HFF-Myc (cell line): ENCODE results near the gene ECSIT.
A peak's percentile ranks its signal among the peaks of the same experiment; 100 is the strongest.
"Not testable (repeated sequence)": the region's sequence is repeated elsewhere in the genome, so short reads cannot be mapped to it uniquely, and the experiment has no call there.

ENCODE experiments used
- DNase-seq: peaks from one replicate; pipeline ENCODE4 v3.0.0-alpha.2; 2011; ENCODE audit warnings: low read depth; ENCODE audit errors: extremely low read depth
- H3K4me3 ChIP-seq: replicated peaks from 2 replicates; pipeline ENCODE4 v1.5.1; 2011; ENCODE audit warnings: low read depth, mild to moderate bottlenecking, control low read depth, low read length
- TF ChIP-seq, protein P1 (sequence below): IDR thresholded peaks from 2 replicates; pipeline ENCODE4 v1.5.1; 2012; ENCODE audit warnings: mild to moderate bottlenecking, low read depth, low read length, control low read depth; ENCODE audit errors: missing control alignments

ECSIT gene, protein sequence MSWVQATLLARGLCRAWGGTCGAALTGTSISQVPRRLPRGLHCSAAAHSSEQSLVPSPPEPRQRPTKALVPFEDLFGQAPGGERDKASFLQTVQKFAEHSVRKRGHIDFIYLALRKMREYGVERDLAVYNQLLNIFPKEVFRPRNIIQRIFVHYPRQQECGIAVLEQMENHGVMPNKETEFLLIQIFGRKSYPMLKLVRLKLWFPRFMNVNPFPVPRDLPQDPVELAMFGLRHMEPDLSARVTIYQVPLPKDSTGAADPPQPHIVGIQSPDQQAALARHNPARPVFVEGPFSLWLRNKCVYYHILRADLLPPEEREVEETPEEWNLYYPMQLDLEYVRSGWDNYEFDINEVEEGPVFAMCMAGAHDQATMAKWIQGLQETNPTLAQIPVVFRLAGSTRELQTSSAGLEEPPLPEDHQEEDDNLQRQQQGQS

DNA sequence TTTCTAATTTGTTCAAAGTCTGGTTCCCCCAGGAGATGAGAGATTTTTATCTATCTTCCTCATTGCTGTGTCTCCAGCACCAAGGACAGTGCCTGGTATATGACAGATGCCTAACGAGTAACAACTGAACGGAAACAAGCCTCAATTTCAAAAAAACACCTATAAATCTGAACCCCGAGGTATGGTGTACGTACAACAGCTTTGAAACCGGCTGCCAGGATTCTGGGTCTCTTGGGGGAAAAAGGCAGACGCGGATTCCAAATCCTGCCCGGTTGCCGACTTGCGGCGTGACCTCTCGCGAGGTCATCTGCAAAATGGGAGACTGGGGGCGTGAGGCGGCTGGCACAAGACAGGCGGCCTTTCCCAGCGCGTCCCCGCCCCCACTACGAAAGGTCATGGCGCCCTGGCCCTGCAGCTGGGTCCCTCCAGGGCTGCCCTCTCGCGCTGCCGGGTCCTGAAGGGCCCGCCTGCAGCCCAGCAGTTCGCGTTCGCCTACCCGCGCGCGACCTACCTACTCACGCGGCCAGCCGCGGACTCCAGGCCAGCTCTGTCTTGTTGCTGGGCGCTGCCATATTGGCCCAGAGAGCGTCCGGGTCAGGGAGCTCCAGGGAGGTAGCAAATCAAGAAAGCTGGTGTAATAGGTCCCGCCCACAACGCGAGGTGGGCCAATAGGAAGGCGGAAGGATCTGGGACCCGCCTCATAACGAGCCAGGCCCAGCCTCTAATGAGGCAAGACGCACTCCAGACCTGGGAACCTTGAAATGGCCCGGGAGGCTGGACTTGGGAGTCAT is at the start of gene ECSIT:
ECSIT (minus strand) TSS at position 584 of the 791 bp plus-strand sequence. CDS start 9,964 bp downstream, outside the sequence.
- peak; percentile 93 for DNase-seq
- peak within 1 kb of the TSS; percentile 71 for H3K4me3 ChIP-seq
- TF ChIP-seq, protein P1, sequence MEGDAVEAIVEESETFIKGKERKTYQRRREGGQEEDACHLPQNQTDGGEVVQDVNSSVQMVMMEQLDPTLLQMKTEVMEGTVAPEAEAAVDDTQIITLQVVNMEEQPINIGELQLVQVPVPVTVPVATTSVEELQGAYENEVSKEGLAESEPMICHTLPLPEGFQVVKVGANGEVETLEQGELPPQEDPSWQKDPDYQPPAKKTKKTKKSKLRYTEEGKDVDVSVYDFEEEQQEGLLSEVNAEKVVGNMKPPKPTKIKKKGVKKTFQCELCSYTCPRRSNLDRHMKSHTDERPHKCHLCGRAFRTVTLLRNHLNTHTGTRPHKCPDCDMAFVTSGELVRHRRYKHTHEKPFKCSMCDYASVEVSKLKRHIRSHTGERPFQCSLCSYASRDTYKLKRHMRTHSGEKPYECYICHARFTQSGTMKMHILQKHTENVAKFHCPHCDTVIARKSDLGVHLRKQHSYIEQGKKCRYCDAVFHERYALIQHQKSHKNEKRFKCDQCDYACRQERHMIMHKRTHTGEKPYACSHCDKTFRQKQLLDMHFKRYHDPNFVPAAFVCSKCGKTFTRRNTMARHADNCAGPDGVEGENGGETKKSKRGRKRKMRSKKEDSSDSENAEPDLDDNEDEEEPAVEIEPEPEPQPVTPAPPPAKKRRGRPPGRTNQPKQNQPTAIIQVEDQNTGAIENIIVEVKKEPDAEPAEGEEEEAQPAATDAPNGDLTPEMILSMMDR = no peak

DNA sequence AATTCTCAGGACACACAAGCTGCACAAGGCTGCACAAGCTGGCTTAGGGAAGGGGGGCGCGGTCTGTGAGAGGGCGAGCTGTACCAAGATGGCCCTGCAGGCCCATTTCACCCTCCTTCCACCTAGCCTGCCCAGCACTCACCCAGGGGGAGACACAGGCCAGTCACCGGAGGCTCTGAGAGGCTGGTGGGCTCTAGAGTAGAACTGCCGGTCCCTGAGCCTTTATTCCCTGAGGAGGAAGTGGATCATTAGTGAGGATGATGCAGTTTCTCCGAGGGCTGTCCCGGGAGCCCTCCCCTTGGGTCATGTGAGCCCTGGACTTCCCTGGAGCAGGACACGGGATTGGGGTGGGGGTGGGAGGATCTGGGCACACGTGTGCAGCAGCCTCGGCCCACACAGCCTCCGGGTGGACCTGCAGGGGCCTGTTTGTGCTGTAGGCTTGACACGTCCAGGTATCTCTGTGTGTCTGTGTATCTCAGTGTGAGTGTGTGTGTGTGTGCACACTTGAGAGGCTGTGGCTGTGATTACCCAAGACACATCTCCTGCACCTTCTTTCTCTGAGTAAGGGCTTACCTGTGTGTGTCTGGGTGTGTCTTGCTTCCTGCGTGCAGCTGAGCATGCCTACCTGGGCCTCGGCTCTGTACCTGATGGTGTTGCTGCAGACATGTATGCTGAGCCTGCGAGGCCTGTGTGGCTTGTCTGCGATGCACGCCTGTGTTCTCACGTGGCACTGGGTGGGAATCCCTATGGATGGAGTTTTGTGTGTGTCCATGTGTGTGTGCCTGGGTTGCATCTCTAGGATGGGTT is 48.7 kb upstream of the ECSIT start, which contains the start of gene ACP5:
ACP5 (minus strand) TSS at position 195 of the 807 bp plus-strand sequence. CDS start 328 bp downstream, outside the sequence.
- DNase-seq = no peak
- H3K4me3 ChIP-seq = no peak within 1 kb of the TSS
- TF ChIP-seq, protein P1 = no peak

DNA sequence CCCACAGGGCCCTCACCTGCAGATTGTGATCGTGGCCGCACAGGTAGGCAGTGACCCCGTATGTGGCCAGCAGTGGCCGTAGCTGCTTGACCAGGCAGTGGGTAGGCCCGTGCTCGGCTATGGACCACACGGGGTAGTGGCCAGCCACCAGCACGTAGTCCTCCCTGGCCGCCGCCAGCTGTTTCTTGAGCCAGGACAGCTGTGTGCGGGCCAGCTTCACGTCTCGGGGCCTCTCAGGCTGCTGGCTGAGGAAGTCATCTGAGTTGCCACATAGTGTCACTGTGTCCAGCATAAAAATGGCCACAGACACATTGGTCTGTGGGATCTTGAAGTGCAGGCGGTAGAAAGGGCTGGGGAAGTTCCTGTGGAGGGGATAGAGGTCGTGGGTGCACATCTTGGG is 47.3 kb upstream of the ECSIT start:
- no peak overlapping the region for H3K4me3 ChIP-seq
- DNase-seq = no peak
- TF ChIP-seq, protein P1 = no peak

DNA sequence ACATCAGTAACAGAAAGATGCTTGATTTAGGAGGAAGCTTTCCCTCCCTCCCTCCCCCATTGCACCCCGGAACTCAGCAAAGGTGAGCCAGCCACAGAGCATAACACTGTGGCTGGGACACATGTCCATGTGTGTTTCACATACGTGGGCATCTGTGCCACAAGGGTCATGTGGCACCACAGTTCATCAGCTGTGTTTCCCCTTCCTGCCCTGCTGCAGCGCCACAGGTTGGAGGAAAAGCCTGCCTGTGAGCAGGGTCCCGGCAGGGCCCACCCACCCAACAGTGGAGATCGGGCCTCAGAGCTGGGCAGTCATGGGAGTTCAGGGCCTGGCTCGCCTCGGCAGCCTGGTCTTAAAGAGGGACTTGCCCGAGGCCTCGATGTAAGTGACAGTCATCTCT is 45.8 kb upstream of the ECSIT start:
- DNase-seq = no peak
- TF ChIP-seq, protein P1 = no peak
- no peak overlapping the region for H3K4me3 ChIP-seq

DNA sequence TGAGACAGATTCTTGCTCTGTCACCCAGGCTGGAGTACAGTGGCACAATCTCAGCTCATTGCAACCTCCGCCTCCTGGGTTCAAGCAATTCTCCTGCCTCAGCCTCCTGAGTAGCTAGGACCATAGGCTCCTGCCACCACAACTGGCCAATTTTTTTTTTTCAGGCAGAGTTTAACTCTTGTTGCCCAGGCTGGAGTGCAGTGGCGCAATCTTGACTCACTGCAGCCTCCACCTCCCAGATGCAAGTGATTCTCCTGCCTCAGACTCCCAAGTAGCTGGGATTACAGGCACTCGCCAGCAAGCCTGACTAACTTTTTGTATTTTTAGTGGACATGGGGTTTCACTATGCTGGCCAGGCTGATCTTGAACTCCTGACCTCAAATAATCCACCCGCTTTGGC is 44.8 kb upstream of the ECSIT start:
- not testable (repeated sequence) for DNase-seq, H3K4me3 ChIP-seq

DNA sequence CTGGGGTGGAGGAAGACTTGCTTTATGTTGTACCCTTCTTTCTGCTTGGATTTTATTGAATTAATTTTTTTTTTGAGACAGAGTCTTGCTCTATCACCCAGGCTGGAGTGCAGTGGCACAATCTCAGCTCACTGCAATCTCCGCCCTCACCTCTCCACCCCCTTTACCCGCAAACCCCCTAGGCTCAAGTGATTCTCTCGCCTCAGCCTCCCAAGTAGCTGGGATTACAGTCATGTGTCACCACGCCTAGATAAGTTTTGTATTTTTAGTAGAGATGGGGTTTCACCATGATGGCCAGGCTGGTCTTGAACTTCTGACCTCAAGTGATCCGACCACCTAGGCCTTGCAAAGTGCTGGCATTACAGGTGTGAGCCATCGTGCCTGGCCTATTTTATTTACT is 44.4 kb upstream of the ECSIT start:
- not testable (repeated sequence) for DNase-seq, H3K4me3 ChIP-seq

DNA sequence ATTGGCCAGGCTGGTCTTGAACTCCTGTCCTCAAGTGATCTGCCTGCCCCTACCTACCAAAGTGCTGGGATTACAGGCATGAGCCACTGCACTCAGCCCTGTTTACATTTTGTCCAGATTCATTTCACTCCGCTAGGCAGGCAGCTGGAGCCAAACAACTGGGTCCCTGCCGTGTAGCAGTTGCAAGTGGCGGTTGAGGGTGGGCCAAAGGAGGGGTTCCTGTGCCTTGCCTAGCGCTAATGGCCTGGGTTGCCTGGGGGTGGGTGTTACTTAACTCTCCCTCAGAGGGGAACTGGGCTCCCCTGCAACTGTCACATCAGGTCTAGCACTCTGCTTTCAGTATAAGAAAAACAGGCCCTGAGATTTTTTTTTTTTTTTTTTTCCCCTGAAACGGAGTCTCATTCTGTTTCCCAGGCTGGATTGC is 41.1 kb upstream of the ECSIT start:
- H3K4me3 ChIP-seq = no peak overlapping the region
- no peak for DNase-seq
- TF ChIP-seq, protein P1 = no peak
